IMR-90 (cell line): ENCODE data around the gene CDRT15. TPM values are rescaled to one million over a fixed set of nuclear protein-coding genes. Genes with fewer than 3 reads are reported as not detected.
"Not testable (repeated sequence)": the region's sequence is repeated elsewhere in the genome, so short reads cannot be mapped to it uniquely, and the experiment has no call there.

Experiments
- ATAC-seq: fragments of 200-7000 bp; cut with Tn5 transposase; 2 replicates; pipeline ENCODE4 v1.9.1; 2020; ENCODE audit warnings: low read depth, mild to moderate bottlenecking, moderate library complexity
- BruUV-seq: library from RNA; stranded (reverse); fragments of 400-500 nt; replicated peaks from 2 replicates; lab custom pipeline; 2021; lab: Mats Ljungman, UMichigan
- CTCF ChIA-PET: fragments of 300-600 bp; formaldehyde crosslinking; extraction: SDS; loops from one replicate; lab custom pipeline; 2021; ENCODE audit warnings: antibody characterized with exemption; lab: Yijun Ruan, JAX
- POLR2A ChIA-PET: fragments of 300-600 bp; sonication (Branson Sonifier 250); formaldehyde crosslinking; loops from one replicate; lab custom pipeline; 2022; ENCODE audit warnings: antibody characterized with exemption; ENCODE audit not compliant: unreplicated experiment; lab: Charles Lee
- DNase-seq: peaks from one replicate; pipeline ENCODE4 v3.0.0; 2013
- H2AFZ ChIP-seq: replicated peaks from 2 replicates; pipeline ENCODE3; 2013; ENCODE audit warnings: low read length, mild to moderate bottlenecking; ENCODE audit not compliant: poor library complexity
- H2AK5ac ChIP-seq: 2 replicates; pipeline ENCODE4 v1.6.1; 2013; ENCODE audit warnings: low read depth, low read length, inconsistent platforms
- H2AK9ac ChIP-seq: replicated peaks from 2 replicates; pipeline ENCODE3; 2013; ENCODE audit warnings: mild to moderate bottlenecking, low read depth, low read length, moderate library complexity; ENCODE audit not compliant: poor library complexity
- H2BK120ac ChIP-seq: 2 replicates; pipeline ENCODE4 v1.6.1; 2013; ENCODE audit warnings: low read depth, low read length, inconsistent platforms
- H2BK15ac ChIP-seq: 3 replicates; pipeline ENCODE4 v1.6.1; 2013; ENCODE audit warnings: low read depth, low read length, inconsistent platforms
- H2BK20ac ChIP-seq: 2 replicates; pipeline ENCODE4 v1.6.1; 2013; ENCODE audit warnings: low read depth, mild to moderate bottlenecking, inconsistent platforms, low read length, moderate library complexity
- H2BK5ac ChIP-seq: 2 replicates; pipeline ENCODE4 v1.6.1; 2013; ENCODE audit warnings: mild to moderate bottlenecking, low read depth, low read length, inconsistent platforms; ENCODE audit not compliant: poor library complexity, severe bottlenecking
- H3K14ac ChIP-seq: replicated peaks from 2 replicates; pipeline ENCODE4 v1.6.1; 2013; ENCODE audit warnings: low read depth, low read length, inconsistent platforms
- H3K18ac ChIP-seq: 2 replicates; pipeline ENCODE4 v1.6.1; 2013; ENCODE audit warnings: low read depth, low read length, control low read depth
- H3K23ac ChIP-seq: 2 replicates; pipeline ENCODE4 v1.6.1; 2013; ENCODE audit warnings: low read depth, low read length, inconsistent platforms
- H3K27ac ChIP-seq: 2 replicates; pipeline ENCODE4 v1.5.1; 2013; ENCODE audit warnings: mild to moderate bottlenecking, control low read depth, low read length; ENCODE audit not compliant: insufficient read depth
- H3K27me3 ChIP-seq: 2 replicates; pipeline ENCODE4 v1.6.1; 2013; ENCODE audit warnings: low read length; ENCODE audit not compliant: control insufficient read depth, insufficient read depth
- H3K36me3 ChIP-seq: 2 replicates; pipeline ENCODE4 v1.6.1; 2013; ENCODE audit warnings: low read length, mixed read lengths; ENCODE audit not compliant: control insufficient read depth, insufficient read depth
- H3K4ac ChIP-seq: 2 replicates; pipeline ENCODE4 v1.6.1; 2013; ENCODE audit warnings: low read depth, low read length, inconsistent platforms
- H3K4me1 ChIP-seq: 2 replicates; pipeline ENCODE4 v1.6.1; 2013; ENCODE audit warnings: low read length, mixed read lengths; ENCODE audit not compliant: control insufficient read depth, insufficient read depth
- H3K4me2 ChIP-seq: 2 replicates; pipeline ENCODE4 v1.6.1; 2013; ENCODE audit warnings: low read depth, mild to moderate bottlenecking, control low read depth, low read length, moderate library complexity
- H3K4me3 ChIP-seq: 2 replicates; pipeline ENCODE4 v1.5.1; 2013; ENCODE audit warnings: low read depth, mild to moderate bottlenecking, control low read depth, low read length, moderate library complexity; ENCODE audit not compliant: insufficient read depth
- H3K56ac ChIP-seq: 2 replicates; pipeline ENCODE4 v1.6.1; 2013; ENCODE audit warnings: low read length, inconsistent platforms; ENCODE audit not compliant: insufficient read depth; ENCODE audit errors: extremely low read depth
- H3K79me1 ChIP-seq, 2 experiments: 2 replicates each; pipeline ENCODE4 v1.6.1; 2013; ENCODE audit warnings: low read length in 2 of 2, inconsistent platforms in 1 of 2, low read depth in 1 of 2
- H3K9ac ChIP-seq: 2 replicates; pipeline ENCODE4 v1.6.1; 2013; ENCODE audit warnings: low read depth, low read length, control low read depth
- H3K9me1 ChIP-seq: 2 replicates; pipeline ENCODE4 v1.6.1; 2013; ENCODE audit warnings: low read length, inconsistent platforms; ENCODE audit not compliant: insufficient read depth
- H3K9me3 ChIP-seq: 2 replicates; pipeline ENCODE4 v1.6.1; 2013; ENCODE audit warnings: low read length; ENCODE audit not compliant: control insufficient read depth, insufficient read depth
- H4K20me1 ChIP-seq: 2 replicates; pipeline ENCODE4 v1.6.1; 2013; ENCODE audit warnings: low read length, inconsistent platforms; ENCODE audit not compliant: insufficient read depth
- H4K5ac ChIP-seq: 2 replicates; pipeline ENCODE4 v1.6.1; 2013; ENCODE audit warnings: mild to moderate bottlenecking, low read depth, low read length, control low read depth
- H4K8ac ChIP-seq, 2 experiments: 2 replicates each; pipeline ENCODE4 v1.6.1; 2013; ENCODE audit warnings: low read depth in 2 of 2, low read length in 2 of 2, control low read depth in 1 of 2, inconsistent platforms in 1 of 2
- H4K91ac ChIP-seq: 2 replicates; pipeline ENCODE4 v1.6.1; 2013; ENCODE audit warnings: low read depth, low read length, inconsistent platforms; ENCODE audit not compliant: insufficient read depth
- WGBS, 2 experiments: methylation state at CpG; one replicate each; pipeline versions ENCODE4 v1.1.5 to v1.1.7; 2013; ENCODE audit warnings: missing lambda C conversion rate in 2 of 2; ENCODE audit not compliant: insufficient read length in 1 of 2; ENCODE audit errors: extremely low coverage in 2 of 2; 5-methylcytosine and 5-hydroxymethylcytosine counted together
- dilution Hi-C: fragments of 300-500 bp; cut with HindIII; formaldehyde crosslinking; loops from one replicate; pipeline ENCODE4 v1.14.3; 2018; ENCODE audit warnings: low sequenced_read_pairs; ENCODE audit not compliant: unreplicated experiment
- in situ Hi-C: fragments of 300-500 bp; cut with MboI; formaldehyde crosslinking; loops from 3 replicates; pipeline ENCODE4 v1.14.3; 2019; ENCODE audit warnings: low sequenced_read_pairs, inconsistent platforms, mixed read lengths
- intact Hi-C: fragments of 100-400 bp; cut with micrococcal nuclease; formaldehyde crosslinking; loops from 2 replicates; pipeline ENCODE4 v1.10.0; 2022
- polyA plus RNA-seq, 3 experiments: library from polyadenylated mRNA; depleted of rRNA; stranded (reverse); fragments of >200 nt; gene quantifications; 2 replicates each; pipeline ENCODE4 v1.2.3, GENCODE V29; 2012; ENCODE audit warnings: low replicate concordance in 1 of 3
- total RNA-seq: library from RNA; depleted of rRNA; stranded (reverse); fragments of >200 nt; gene quantifications from 2 replicates; pipeline ENCODE4 v1.2.3, GENCODE V29; 2012

Gene CDRT15
- total and polyA plus RNA-seq, 2 of the 4 experiments (the other 2 are of a cell fraction), result not detected

- H3K14ac ChIP-seq, H4K91ac ChIP-seq, H3K4me3 ChIP-seq, H2AK9ac ChIP-seq, dilution Hi-C loops, H3K56ac ChIP-seq, H3K4me2 ChIP-seq, H3K9me3 ChIP-seq, H3K4me1 ChIP-seq, H2AK5ac ChIP-seq, H3K79me1 ChIP-seq, H4K5ac ChIP-seq, H3K27ac ChIP-seq, H2AFZ ChIP-seq, H3K18ac ChIP-seq, H3K27me3 ChIP-seq, in situ Hi-C loops, H3K9me1 ChIP-seq, intact Hi-C loops, CTCF ChIA-PET, H2BK120ac ChIP-seq, POLR2A ChIA-PET, H3K36me3 ChIP-seq, H2BK15ac ChIP-seq, H2BK5ac ChIP-seq, BruUV-seq, H2BK20ac ChIP-seq, H3K9ac ChIP-seq, H3K23ac ChIP-seq, H4K20me1 ChIP-seq, H3K4ac ChIP-seq, H4K8ac ChIP-seq: not testable (repeated sequence)
- ATAC-seq, result peak; percentile 96
- peak; percentile 33 for DNase-seq
- WGBS, 2 experiments, result no CpG with 5 or more reads among the region's 1 CpG
Observed at GRCh38 chr17:14190774-14191173, 45.9 kb downstream of the CDRT15 start.

GRCh38 chr17:14186443-14186842, 50.2 kb downstream of the CDRT15 start:
- H3K23ac ChIP-seq, H3K79me1 ChIP-seq, CTCF ChIA-PET, H3K4me3 ChIP-seq, H2AK9ac ChIP-seq, H3K4ac ChIP-seq, H2BK15ac ChIP-seq, H4K20me1 ChIP-seq, H2BK120ac ChIP-seq, H2BK5ac ChIP-seq, H4K8ac ChIP-seq, H2AK5ac ChIP-seq, DNase-seq, intact Hi-C loops, H2AFZ ChIP-seq, H3K36me3 ChIP-seq, H3K4me1 ChIP-seq, H3K9me1 ChIP-seq, H3K4me2 ChIP-seq, H3K9me3 ChIP-seq, H3K27me3 ChIP-seq, in situ Hi-C loops, H4K5ac ChIP-seq, H3K9ac ChIP-seq, dilution Hi-C loops, POLR2A ChIA-PET, H3K27ac ChIP-seq, H3K56ac ChIP-seq, ATAC-seq, H4K91ac ChIP-seq, H3K18ac ChIP-seq, H2BK20ac ChIP-seq, H3K14ac ChIP-seq, BruUV-seq: not testable (repeated sequence)
- no CpG with 5 or more reads among the region's 4 CpGs for WGBS, 2 experiments
